IPS DF 6.9 (cell line): ENCODE results near the gene XCR1.
A peak's percentile ranks its signal among the peaks of the same experiment; 100 is the strongest.
"Not testable (repeated sequence)": the region's sequence is repeated elsewhere in the genome, so short reads cannot be mapped to it uniquely, and the experiment has no call there.

Source experiments
- DNase-seq: peaks from one replicate; pipeline ENCODE4 v3.0.0-alpha.2; 2013; ENCODE audit warnings: low read depth, low spot score
- H3K27ac ChIP-seq: one replicate; pipeline ENCODE4 v1.5.1; 2013; ENCODE audit warnings: low read length, control low read depth
- H3K27me3 ChIP-seq: 2 replicates; pipeline ENCODE4 v1.6.1; 2013; ENCODE audit warnings: mild to moderate bottlenecking, low read length; ENCODE audit not compliant: control insufficient read depth, insufficient read depth
- H3K36me3 ChIP-seq: 2 replicates; pipeline ENCODE4 v1.6.1; 2013; ENCODE audit warnings: low read length; ENCODE audit not compliant: control insufficient read depth, insufficient read depth
- H3K4me1 ChIP-seq: 2 replicates; pipeline ENCODE4 v1.6.1; 2013; ENCODE audit warnings: low read length; ENCODE audit not compliant: control insufficient read depth, insufficient read depth
- H3K4me3 ChIP-seq: 2 replicates; pipeline ENCODE4 v1.5.1; 2013; ENCODE audit warnings: mild to moderate bottlenecking, low read length
- H3K9me3 ChIP-seq: 2 replicates; pipeline ENCODE4 v1.6.1; 2013; ENCODE audit warnings: low read length, inconsistent platforms; ENCODE audit not compliant: control insufficient read depth, insufficient read depth
- WGBS: extraction: QIAGEN DNeasy Blood & Tissue Kit; methylation state at CpG from one replicate; pipeline ENCODE4 v1.1.7; 2013; ENCODE audit warnings: mixed read lengths, missing lambda C conversion rate; ENCODE audit not compliant: insufficient read length, insufficient coverage; 5-methylcytosine and 5-hydroxymethylcytosine counted together

Gene XCR1

GRCh38 chr3:46006238-46007032 lies 20.8 kb downstream of the XCR1 start:
- Histone ChIP-seq H3K27me3 (no peaks in the 10 kb centered on the region; the same call in 1 of the 2 replicates), H3K4me1 (0 out of 2 replicates have a peak, but pooled peaks cover 3% of the 10 kb centered on the region), H3K36me3 (no peaks in the 10 kb centered on the region), H3K9me3 (no peaks in the 10 kb centered on the region), H3K27ac (no peak overlapping the region), H3K4me3 (no peak overlapping the region)
- no CpG with 5 or more reads among the region's 5 CpGs for WGBS
- DNase-seq: no peak

GRCh38 chr3:46003706-46004105 lies 23.6 kb downstream of the XCR1 start:
- DNase-seq, H3K9me3 ChIP-seq, H3K36me3 ChIP-seq, H3K4me3 ChIP-seq, H3K27ac ChIP-seq, H3K27me3 ChIP-seq, H3K4me1 ChIP-seq: not testable (repeated sequence)

- Histone ChIP-seq H3K36me3 (no peaks in the 10 kb centered on the region), H3K9me3 (no peaks in the 10 kb centered on the region), H3K4me3 (no peak overlapping the region), H3K4me1 (0 out of 2 replicates have a peak, but pooled peaks cover 3% of the 10 kb centered on the region), H3K27ac (no peak overlapping the region), H3K27me3 (no peaks in the 10 kb centered on the region; the same call in 1 of the 2 replicates)
- WGBS: no CpG with 5 or more reads among the region's 2 CpGs
- DNase-seq: no peak
Measured at GRCh38 chr3:46001178-46001577, 26.1 kb downstream of the XCR1 start.

GRCh38 chr3:45997942-45998341 lies 29.3 kb downstream of the XCR1 start:
- Histone ChIP-seq H3K36me3 (no peaks in the 10 kb centered on the region), H3K4me3 (no peak overlapping the region)
- WGBS: no CpG with 5 or more reads among the region's 2 CpGs

GRCh38 chr3:45997499-45997898 lies 29.8 kb downstream of the XCR1 start:
- not testable (repeated sequence) for H3K4me3 ChIP-seq, H3K36me3 ChIP-seq, H3K4me1 ChIP-seq, DNase-seq, H3K27me3 ChIP-seq, H3K9me3 ChIP-seq, H3K27ac ChIP-seq
- WGBS: no CpG with 5 or more reads among the region's 19 CpGs

More at GRCh38 chr3:45997942-45998341, 29.3 kb downstream of the XCR1 start:
- Histone ChIP-seq H3K27ac (no peak overlapping the region), H3K4me1 (peaks cover 3% of the 10 kb centered on the region), H3K27me3 (no peaks in the 10 kb centered on the region), H3K9me3 (no peaks in the 10 kb centered on the region)
- DNase-seq: no peak

GRCh38 chr3:45995236-45996192 lies 31.8 kb downstream of the XCR1 start, which contains the start of gene FYCO1:
FYCO1 (minus strand) TSS chr3:45995824; CDS start chr3:45984910, 10,914 bp downstream.
- H3K9me3 ChIP-seq: no peaks in the 10 kb centered on the region
- H3K4me1 ChIP-seq: peaks cover 3% of the 10 kb centered on the region
- H3K4me3 ChIP-seq: peak within 1 kb of the TSS; percentile 93
- H3K36me3 ChIP-seq: no peaks in the 10 kb centered on the region
- H3K27me3 ChIP-seq: no peaks in the 10 kb centered on the region
- no CpG with 5 or more reads among the region's 67 CpGs for WGBS
- peak; percentile 82 for DNase-seq
- no peak within 1 kb of the TSS for H3K27ac ChIP-seq

GRCh38 chr3:45994419-45995235 lies 32.7 kb downstream of the XCR1 start:
- no peak for DNase-seq
- Histone ChIP-seq H3K4me3 (peak overlapping the region; percentile 93; the same call in 1 of the 2 replicates), H3K27ac (no peak overlapping the region), H3K27me3 (no peaks in the 10 kb centered on the region), H3K36me3 (no peaks in the 10 kb centered on the region), H3K9me3 (no peaks in the 10 kb centered on the region), H3K4me1 (peaks cover 3% of the 10 kb centered on the region)
- WGBS: no CpG with 5 or more reads among the region's 16 CpGs

GRCh38 chr3:45993421-45994027 lies 33.8 kb downstream of the XCR1 start:
- DNase-seq: no peak
- Histone ChIP-seq H3K27me3 (no peaks in the 10 kb centered on the region), H3K4me1 (peaks cover 3% of the 10 kb centered on the region), H3K4me3 (no peak overlapping the region), H3K36me3 (no peaks in the 10 kb centered on the region), H3K9me3 (no peaks in the 10 kb centered on the region), H3K27ac (no peak overlapping the region)
- WGBS: no CpG with 5 or more reads among the region's 3 CpGs

GRCh38 chr3:45992821-45993221 lies 34.5 kb downstream of the XCR1 start:
- DNase-seq: no peak
- H3K4me3 ChIP-seq: no peak overlapping the region
- WGBS: no CpG with 5 or more reads among the region's 2 CpGs
- H3K27ac ChIP-seq: no peak overlapping the region
- H3K36me3 ChIP-seq: no peaks in the 10 kb centered on the region
- peaks cover 6% of the 10 kb centered on the region for H3K4me1 ChIP-seq
- H3K27me3 ChIP-seq: no peaks in the 10 kb centered on the region
- no peaks in the 10 kb centered on the region for H3K9me3 ChIP-seq
